Gastroesophageal sphincter (tissue), 4 donors: Measurements from ENCODE around the gene DERA. TPM values are rescaled to one million over a fixed set of nuclear protein-coding genes. Genes with fewer than 3 reads are reported as not detected.

Source experiments
- ATAC-seq: fragments of 150-250 bp; one replicate; pipeline ENCODE4 v1.9.1; 2016; ENCODE audit warnings: mild to moderate bottlenecking, moderate library complexity
- H3K27ac ChIP-seq, 4 donors: fragments of 200-600 bp; sonication (generic) in 3 of 4; 1 replicate in 3 of 4; 2 replicates in 1 of 4; pipeline ENCODE4 v1.5.1; 2016 to 2019
- H3K27me3 ChIP-seq: fragments of 200-600 bp; sonication (generic); one replicate; pipeline ENCODE4 v1.5.1; 2019
- H3K36me3 ChIP-seq, 2 donors: fragments of 200-600 bp; sonication (generic); one replicate each; pipeline ENCODE4 v1.5.1; 2019; ENCODE audit warnings: control low read depth in 1 of 2
- H3K4me1 ChIP-seq, 3 donors: fragments of 200-600 bp; sonication (generic); 1 replicate in 2 of 3; 2 replicates in 1 of 3; pipeline ENCODE4 v1.5.1; 2016 to 2019; ENCODE audit warnings: control low read depth in 2 of 3
- H3K4me3 ChIP-seq, 2 donors: fragments of 200-600 bp; sonication (generic); one replicate each; pipeline ENCODE4 v1.5.1; 2019; ENCODE audit warnings: mild to moderate bottlenecking in 1 of 2, moderate library complexity in 1 of 2
- H3K9me3 ChIP-seq, 3 donors: fragments of 200-600 bp; sonication (generic); one replicate each; pipeline ENCODE4 v1.5.1; 2017 to 2019; ENCODE audit warnings: control low read depth in 2 of 3
- CTCF ChIP-seq, 4 experiments: fragments of 200-600 bp in 2 of 4; fragments of 450-650 bp in 2 of 4; sonication (generic) in 1 of 4; IDR thresholded peaks; one replicate each; pipeline ENCODE4 v1.5.1; 2017 to 2019; ENCODE audit warnings: antibody characterized with exemption in 4 of 4, mild to moderate bottlenecking in 2 of 4, moderate library complexity in 2 of 4
- EP300 ChIP-seq: sonication (generic); formaldehyde crosslinking; IDR thresholded peaks from one replicate; pipeline ENCODE4 v1.6.1; 2017; ENCODE audit warnings: antibody characterized with exemption, mild to moderate bottlenecking
- POLR2A ChIP-seq, 2 donors: fragments of 450-650 bp; IDR thresholded peaks; one replicate each; pipeline ENCODE4 v1.6.1; 2017; ENCODE audit warnings: antibody characterized with exemption in 2 of 2, mild to moderate bottlenecking in 2 of 2, moderate library complexity in 1 of 2
- POLR2AphosphoS5 ChIP-seq: sonication (generic); formaldehyde crosslinking; IDR thresholded peaks from one replicate; pipeline ENCODE4 v1.6.1; 2017; ENCODE audit warnings: antibody characterized with exemption
- WGBS, 2 donors: methylation state at CpG; one replicate each; pipeline ENCODE4 v1.1.5; 2018; ENCODE audit warnings: low coverage in 1 of 2; 5-methylcytosine and 5-hydroxymethylcytosine counted together
- total RNA-seq, 4 donors: library from RNA; depleted of rRNA; stranded (reverse); fragments of >200 nt; gene quantifications; one replicate each; pipeline ENCODE4 v1.1.0, GENCODE V29; 2016

The DERA gene
- total RNA-seq, 4 donors from 2014 or later: 35.9 to 67.4 (median 52.5) TPM

GRCh38 chr12:16070113-16070512, 159.0 kb downstream of the DERA start:
- no peak overlapping the region for H3K4me3 ChIP-seq
- whole genome bisulfite sequencing, 2 donors: 53 to 68% methylated on average over 4 to 5 of the region's 5 CpGs
- no peaks in the 10 kb centered on the region for H3K4me1 ChIP-seq
- TF ChIP-seq EP300: no peak
- TF ChIP-seq POLR2AphosphoS5: no peak
- H3K36me3 ChIP-seq: no peaks in the 10 kb centered on the region
- ATAC-seq: no peak
- no peak overlapping the region for H3K27ac ChIP-seq
- H3K9me3 ChIP-seq: no peaks in the 10 kb centered on the region
- no peaks in the 10 kb centered on the region for H3K27me3 ChIP-seq

- H3K27ac ChIP-seq: no peak overlapping the region
- no peak overlapping the region for H3K4me3 ChIP-seq
- H3K9me3 ChIP-seq: no peaks in the 10 kb centered on the region
- no peaks in the 10 kb centered on the region for H3K4me1 ChIP-seq
- no peaks in the 10 kb centered on the region for H3K36me3 ChIP-seq
- no peak for ATAC-seq
- no peaks in the 10 kb centered on the region for H3K27me3 ChIP-seq
- TF ChIP-seq POLR2A (IDR thresholded peaks at IDR 0.05): no peak
- TF ChIP-seq POLR2AphosphoS5: no peak
- no peak for TF ChIP-seq EP300
- WGBS, 2 donors: 74 to 75% methylated on average over 2 of the region's 2 CpGs
Observed at GRCh38 chr12:16072678-16073077, 161.5 kb downstream of the DERA start.

- H3K4me3 ChIP-seq: no peak overlapping the region
- H3K27ac ChIP-seq: no peak overlapping the region
- H3K36me3 ChIP-seq: no peaks in the 10 kb centered on the region
- 67 to 70% methylated on average over 2 of the region's 2 CpGs for WGBS, 2 donors
- H3K9me3 ChIP-seq: no peaks in the 10 kb centered on the region
- TF ChIP-seq EP300 (no peak), POLR2A (IDR thresholded peaks at IDR 0.05) (no peak), CTCF (IDR thresholded peaks at IDR 0.05) (no peak), POLR2AphosphoS5 (no peak)
- H3K4me1 ChIP-seq: no peaks in the 10 kb centered on the region
- no peaks in the 10 kb centered on the region for H3K27me3 ChIP-seq
- ATAC-seq: no peak
Observed at GRCh38 chr12:16074894-16075293, 163.8 kb downstream of the DERA start.

- H3K36me3 ChIP-seq: no peaks in the 10 kb centered on the region
- no peaks in the 10 kb centered on the region for H3K4me1 ChIP-seq
- H3K27me3 ChIP-seq: no peaks in the 10 kb centered on the region
- no peak overlapping the region for H3K4me3 ChIP-seq
- ATAC-seq: no peak
- H3K9me3 ChIP-seq: no peaks in the 10 kb centered on the region
- 78 to 83% methylated on average over 1 of the region's 1 CpG for WGBS, 2 donors
- TF ChIP-seq EP300 (no peak), CTCF (IDR thresholded peaks at IDR 0.05) (no peak), POLR2AphosphoS5 (no peak), POLR2A (IDR thresholded peaks at IDR 0.05) (no peak)
- no peak overlapping the region for H3K27ac ChIP-seq
Observed at GRCh38 chr12:16075887-16076286, 164.8 kb downstream of the DERA start.

GRCh38 chr12:16076557-16076956, 165.4 kb downstream of the DERA start:
- no peaks in the 10 kb centered on the region for H3K36me3 ChIP-seq

More at GRCh38 chr12:16076557-16076956, 165.4 kb downstream of the DERA start:
- H3K4me3 ChIP-seq: no peak overlapping the region
- no peaks in the 10 kb centered on the region for H3K4me1 ChIP-seq
- no peak overlapping the region for H3K27ac ChIP-seq
- TF ChIP-seq EP300: no peak
- no peak for TF ChIP-seq CTCF (IDR thresholded peaks at IDR 0.05)
- TF ChIP-seq POLR2AphosphoS5: no peak
- no peak for TF ChIP-seq POLR2A (IDR thresholded peaks at IDR 0.05)
- no peak for ATAC-seq
- 71% methylated on average over 1 of the region's 2 CpGs; no CpG with 5 or more reads in 1 of the 2 donors for WGBS, 2 donors
- no peaks in the 10 kb centered on the region for H3K9me3 ChIP-seq
- no peaks in the 10 kb centered on the region for H3K27me3 ChIP-seq
